Activated naive CD8-positive, alpha-beta T cell treated with anti-CD3 and anti-CD28 coated beads, Interleukin-2, amount 50 U/mL, for 16 hours (primary cell): ENCODE results near the gene RIC8B.
"Not testable (repeated sequence)": the region's sequence is repeated elsewhere in the genome, so short reads cannot be mapped to it uniquely, and the experiment has no call there.

ENCODE experiments used
- DNase-seq: peaks from one replicate; pipeline ENCODE4 v3.0.0-alpha.2; 2020; ENCODE audit warnings: low read depth, low spot score

RIC8B gene

DNA sequence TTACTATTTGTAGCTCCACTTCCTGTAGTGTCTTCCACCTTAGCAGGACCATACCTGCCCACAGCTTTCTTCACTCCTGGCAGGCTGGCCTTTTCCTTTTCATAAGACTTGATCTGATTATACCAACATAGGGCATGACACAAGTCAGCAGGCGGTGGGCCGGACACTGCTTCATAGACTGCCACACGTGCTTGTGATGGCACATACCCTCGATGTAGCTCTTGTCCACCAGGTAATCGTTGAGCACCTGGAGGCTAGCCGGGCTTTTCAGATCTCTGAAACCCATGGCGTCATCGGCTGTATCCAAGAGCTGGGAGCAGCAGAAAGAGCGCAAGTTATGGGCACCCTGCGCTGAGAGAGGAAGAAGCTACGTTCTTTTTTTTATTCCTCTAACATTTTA is 127.6 kb downstream of the RIC8B start:
- no peak for DNase-seq

DNA sequence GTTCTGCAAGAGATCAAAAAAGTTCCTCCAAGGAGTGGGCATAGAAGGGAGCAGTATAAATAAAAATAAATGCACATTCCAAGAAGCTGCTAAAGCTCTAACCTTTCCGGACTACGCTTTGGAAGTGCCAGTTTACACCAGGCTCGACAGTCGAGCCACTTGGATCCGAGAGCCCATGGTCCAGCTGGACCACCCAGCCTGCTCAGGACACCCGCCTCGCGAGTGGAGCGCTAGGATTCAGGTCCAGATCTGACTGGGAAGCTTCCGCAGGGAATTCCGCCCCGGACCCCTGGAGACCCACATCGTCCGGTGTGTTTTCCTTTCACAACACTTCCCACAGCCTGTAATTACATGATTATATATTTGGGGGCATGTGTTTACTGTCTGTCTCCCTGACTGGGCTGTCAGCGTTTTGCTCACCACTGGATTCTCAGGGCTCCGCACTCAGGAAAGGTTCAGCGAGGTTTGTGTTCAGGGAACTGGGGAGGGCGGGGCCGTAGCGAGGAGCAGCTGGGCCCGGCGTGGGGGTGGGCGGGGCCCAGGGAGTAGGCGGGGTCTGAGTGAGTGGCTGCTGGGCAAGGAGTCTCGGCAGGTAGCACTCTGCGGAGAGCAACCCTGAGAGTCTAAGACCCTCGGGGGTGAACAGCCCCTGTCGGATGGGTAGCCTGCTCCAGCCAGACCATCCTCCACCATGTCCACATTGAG is 128.9 kb downstream of the RIC8B start:
- DNase-seq: peak; percentile 45

DNA sequence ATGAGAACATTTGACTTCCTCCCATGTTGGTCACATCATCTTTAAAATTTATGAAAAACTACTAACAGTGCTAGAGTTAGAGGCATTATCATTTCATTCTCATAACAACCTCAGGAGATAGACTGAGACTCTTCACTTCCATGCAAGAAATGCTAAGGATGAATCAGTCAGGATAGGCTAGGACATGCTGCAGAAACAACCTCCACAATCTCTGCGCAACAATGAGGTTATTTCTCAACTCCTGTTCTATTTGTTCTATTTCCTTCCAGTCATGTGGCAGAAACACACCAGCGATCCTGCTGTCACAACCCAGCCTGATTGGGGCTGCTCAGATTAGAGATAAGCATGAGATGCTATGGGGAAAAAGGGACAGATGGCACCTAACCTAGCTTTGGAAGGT is 132.2 kb downstream of the RIC8B start:
- DNase-seq: no peak

DNA sequence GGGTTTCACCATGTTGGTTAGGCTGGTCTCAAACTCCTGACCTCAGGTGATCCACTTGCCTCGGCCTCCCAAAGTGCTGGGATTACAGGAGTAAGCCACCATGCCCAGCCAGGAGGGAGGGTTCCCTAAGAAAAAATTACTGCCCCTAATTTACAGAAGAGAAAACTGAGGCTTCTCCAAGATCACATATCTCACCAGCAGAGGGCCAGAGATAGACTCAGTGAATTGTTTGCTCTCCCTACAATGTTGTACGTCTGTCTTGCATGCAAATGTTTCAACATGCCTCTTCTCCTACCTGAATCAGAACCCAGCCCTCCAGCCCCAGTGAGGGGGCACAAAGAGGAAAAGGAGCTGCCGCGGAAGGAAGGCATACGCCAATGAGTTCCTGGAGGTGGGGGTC is 132.9 kb downstream of the RIC8B start:
- DNase-seq: no peak

DNA sequence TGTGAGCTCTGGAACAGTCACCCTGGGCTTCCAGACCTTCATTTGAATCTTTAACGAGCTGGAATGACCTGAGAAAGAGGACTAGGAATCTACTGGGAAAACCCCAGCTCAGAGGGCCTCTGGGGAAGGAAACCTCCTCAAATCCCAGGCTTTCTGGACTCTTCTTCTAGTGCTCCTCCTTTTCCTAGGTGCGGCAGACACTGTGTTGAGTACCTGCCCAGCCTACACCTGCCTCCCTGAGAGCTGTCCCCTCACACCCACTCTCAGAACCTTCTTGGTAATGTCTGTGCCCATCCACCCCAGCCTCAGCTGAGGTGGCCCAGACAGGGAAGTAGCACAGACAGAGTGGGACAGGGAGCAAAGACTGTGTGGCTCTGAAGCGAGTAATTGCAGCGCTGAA is 133.4 kb downstream of the RIC8B start:
- DNase-seq: no peak

DNA sequence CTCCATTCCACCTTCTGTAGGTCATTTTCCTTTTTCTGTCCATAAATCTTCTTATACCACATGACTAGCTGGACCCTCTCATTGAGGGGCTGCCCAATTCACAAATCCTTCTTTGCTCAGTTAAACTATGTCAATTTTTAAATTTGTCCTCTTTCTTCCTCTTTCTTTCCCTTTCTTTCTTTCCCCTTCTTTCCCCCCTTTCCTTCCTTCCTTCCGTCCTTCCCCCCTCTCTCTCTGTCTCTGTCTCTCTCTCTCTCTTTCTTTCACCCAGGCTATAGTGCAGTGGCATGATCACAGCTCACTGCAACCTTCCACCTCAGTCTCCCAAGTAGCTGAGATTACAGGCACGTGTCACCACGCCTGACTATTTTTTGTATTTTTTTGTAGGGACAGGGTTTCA is 134.1 kb downstream of the RIC8B start:
- no peak for DNase-seq

DNA sequence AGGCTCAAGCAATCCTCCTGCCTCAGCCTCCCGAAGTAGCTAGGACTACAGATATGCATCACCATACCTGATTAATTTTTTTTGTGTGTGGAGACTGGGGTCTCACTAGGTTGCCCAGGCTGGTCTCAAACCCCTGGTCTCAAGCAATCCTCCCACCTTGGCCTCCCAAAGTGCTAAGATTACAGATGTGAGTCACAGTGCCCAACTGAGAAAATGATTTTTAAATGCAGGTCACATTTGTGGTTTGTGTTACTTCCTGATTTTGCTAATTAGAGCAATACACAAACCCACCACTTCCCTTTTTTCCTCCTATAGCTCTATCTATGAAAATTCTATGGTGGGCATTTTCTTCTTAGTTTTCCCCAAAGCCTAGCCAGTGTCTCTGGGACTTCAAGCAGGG is 135.7 kb downstream of the RIC8B start:
- no peak for DNase-seq

DNA sequence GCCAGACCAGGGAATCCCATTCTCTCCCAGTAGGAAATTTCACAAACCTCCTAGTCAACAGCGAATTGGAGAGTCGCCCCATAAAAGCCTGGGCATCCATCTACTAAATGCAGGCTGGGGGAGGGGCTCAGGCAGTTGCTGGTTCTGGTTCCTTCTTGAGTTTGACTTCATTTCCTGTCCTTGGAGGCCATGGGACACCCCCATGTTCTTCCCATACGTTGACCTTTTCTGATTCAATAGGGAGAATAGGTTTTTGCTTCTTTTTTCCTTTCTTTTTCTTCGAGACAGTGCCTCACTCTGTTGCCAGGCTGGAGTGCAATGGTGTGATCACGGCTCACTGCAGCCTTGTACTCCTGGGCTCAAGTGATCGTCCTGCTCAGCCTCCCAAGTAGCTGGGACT is 137.1 kb downstream of the RIC8B start:
- DNase-seq: no peak

DNA sequence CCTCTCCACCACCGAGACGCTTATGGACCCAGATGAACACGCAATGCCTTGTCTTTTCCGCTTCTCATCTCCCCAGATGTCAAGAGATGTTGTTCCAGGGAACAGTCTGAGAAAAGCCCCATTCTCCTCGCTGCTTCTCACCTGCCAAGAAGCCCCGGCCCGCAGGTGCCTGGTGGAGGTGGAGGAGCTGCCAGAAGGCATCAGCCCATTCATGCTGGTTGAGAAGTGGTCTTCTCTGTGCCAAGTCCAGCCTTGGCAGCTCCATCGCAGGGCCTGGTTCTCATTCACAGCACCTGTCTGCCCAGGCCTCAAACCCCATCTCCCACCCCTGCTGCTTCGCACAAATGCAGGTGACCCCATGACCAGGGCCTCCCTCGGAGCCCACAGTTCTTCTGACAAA is 139.0 kb downstream of the RIC8B start:
- no peak for DNase-seq

DNA sequence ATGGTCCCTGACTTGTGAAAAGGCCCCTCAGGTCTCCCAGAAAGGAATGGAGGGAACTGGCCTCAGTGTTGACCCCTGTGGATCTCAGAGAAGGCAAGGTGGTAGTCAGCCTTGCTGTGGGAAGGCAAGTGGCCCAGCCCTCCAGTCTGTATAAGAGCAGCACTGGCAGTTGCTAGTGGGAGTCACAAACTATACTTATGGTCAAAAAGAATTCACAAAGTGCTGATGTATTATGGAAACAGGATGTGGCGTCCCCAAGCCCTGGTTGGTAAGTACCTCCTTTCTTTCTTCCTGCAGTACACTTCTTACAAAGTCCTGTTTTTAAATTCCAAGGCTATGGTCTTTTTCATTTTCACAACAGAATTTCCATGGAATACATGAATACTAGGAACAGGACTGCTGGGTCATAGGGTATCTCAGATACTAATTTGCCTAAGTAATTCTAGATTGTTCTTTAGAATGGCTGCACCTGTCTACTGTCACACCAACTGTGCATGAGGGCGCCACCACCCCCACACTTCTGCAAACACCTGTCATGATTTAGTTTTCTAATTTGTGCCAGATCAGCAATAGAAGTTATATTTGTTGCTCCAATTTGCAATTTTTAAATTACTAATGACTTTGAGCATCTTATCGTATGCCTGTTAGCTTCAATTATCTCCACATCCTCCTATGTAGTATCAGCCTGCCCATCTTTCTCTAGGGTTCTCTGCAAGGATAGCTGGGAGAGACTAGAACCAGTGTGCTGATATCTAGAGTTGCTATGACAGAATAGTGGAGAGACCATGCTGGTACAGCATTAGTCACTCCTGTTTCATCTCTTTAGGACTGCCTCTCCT is 140.5 kb downstream of the RIC8B start:
- DNase-seq: no peak

DNA sequence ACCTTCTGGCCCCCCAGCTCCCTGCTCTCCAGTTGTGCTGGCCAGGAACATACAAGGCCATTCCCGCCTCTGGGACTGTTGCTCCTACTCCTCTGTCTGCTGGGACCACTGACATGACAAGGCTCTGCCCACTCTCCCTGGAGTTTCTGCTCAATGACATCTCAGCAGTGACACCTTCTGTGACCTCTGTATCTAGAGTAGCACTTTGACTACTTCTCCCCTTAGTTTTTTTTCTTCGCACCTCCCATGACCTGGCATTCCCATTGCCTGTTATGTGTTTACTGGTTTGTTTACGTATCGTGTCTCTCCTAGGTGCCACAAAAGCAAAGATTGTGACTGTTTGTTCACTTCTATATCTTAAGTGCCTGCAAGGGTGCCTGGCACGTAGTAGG is 141.1 kb downstream of the RIC8B start:
- no peak for DNase-seq

DNA sequence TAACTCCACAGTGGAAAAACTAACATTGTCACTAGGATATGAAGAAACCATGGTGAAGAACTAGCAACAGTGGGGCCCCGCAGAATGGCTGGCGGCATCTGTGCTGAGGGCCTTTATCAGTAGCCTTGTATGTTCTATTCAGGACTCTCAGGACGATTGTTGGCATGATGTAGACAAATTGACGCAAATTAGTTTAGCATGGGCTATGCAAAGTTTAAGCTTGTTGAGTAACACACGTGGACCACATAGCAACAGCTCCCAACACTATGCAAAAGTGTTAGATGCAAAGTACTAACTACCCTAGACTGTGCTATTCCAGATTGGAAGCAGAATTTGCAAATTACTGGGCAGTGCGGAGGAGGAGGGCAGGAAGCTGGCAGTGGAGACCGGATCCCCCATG is 143.0 kb downstream of the RIC8B start:
- no peak for DNase-seq

DNA sequence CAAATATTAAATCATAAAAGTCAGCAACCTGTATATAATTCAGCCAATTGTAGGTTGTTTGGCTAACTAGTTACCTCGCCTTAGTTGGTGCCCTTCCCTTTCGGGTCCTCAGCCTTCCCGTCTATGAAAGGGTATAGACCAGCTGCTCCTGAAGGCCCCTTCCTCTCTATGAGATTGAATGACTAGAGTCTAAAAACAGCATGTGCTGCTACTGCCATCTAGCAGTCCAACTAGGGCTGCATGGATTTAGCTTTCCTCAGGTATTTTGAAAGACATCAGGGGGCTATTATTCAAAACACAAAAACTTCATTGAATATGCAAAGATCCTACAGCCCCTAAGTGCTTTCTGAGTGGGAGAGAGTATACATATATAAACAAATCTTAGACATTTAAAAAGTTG is 144.3 kb downstream of the RIC8B start:
- DNase-seq: no peak

DNA sequence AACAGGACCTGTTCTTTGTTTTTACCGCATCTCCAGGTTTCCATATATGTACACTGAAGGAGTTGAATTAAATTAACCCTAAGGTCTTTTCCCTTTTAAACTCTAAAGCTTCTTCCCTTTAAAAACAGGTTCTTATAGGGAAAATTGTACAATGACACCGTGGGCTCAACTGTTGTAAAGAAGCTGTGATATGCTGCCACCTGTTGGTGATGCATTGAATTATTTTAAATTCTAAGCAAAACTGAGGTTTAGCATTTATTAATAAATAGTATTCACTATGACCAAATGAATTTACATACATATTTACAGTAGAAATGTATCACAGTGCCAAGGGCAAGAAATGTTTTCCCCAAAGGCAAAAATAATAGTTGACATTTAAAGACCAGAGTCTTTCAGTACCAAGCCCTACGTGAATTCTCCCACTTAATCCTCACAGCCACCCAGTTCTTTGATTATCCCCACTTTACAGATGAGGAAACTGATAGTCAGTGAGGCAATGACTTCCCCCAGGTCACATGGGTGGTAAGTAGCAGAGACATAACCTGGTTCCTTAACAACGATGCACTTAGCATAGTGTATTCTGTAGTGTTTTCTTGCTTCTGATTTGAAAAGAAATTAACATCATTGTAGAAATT is 145.5 kb downstream of the RIC8B start:
- DNase-seq: no peak

DNA sequence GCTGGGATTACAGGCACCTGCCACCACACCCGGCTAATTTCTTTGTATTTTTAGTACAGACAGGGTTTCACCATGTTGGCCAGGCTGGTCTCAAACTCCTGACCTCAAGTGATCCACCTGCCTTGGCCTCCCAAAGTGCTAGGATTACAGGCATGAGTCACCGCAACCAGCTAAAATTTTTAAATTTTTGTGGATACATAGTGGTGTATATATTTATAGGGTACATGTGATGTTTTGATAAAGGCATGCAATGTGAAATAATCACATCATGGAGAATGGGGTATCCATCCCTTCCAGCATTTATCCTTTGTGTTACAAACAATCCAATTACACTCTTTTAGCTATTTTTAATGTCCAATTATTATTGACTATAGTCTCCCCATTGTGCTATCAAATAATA is 147.5 kb downstream of the RIC8B start:
- DNase-seq: not testable (repeated sequence)

DNA sequence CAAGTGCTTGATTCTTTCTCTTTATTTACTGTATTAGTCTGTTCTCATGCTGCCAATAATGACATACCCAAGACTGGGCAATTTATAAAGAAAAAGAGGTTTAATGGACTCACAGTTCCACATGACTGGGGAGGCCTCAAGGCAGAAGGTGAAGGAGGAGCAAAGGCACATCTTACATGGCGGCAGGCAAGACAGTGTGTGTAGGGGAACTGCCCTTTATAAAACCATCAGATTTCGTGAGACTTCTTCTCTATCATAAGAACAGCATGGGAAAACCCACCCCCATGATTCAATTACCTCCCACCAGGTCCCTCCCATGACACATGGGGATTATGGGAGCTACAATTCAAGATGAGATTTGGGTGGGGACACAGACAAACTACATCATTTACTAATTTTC is 149.1 kb downstream of the RIC8B start:
- not testable (repeated sequence) for DNase-seq

DNA sequence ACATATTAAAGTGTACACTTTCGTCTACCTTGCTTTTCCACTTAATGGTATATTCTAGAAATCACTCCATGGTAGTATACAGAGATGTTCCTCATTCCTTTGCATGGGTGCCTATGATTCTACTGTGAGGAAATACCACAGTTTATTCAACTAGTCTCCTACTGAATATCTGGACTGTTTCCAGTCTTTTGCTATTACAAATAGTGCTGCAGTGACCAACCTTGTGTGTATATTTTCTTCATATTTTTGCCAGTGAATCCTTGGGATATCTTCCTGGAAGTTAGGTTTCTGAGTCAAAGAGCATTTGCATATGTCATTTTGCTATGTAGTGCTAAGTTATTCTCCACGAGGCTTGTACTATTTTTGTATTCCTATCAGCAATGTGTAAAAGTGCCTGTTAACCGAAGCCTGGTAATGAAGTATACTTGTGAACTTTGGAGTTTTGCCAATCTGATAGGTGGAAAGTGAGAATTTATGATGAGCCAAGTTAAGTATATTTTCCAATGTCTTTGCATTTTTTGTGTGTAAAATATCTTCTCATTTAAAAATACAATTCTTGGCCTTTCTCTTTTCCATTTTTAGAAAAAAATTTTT is 149.9 kb downstream of the RIC8B start:
- DNase-seq: no peak

DNA sequence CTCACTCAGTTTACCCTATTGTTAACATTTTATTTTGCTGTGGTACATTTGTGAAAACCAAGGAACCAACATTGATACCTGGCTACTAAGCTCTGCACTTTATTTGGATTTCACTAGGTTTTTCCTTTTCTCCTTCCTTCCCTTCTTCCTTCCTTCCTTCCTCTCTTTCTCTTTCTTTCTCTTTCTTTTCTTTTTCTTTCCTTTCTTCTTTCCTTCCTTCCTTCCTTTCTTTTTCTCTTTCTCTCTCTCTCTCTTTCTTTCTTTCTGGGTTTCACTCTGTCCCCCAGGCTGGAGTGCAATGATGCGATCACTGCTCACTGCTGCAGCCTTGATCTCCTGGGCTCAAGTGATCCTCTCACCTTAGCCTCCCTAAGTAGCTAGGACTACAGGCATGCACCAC is 152.2 kb downstream of the RIC8B start:
- no peak for DNase-seq

DNA sequence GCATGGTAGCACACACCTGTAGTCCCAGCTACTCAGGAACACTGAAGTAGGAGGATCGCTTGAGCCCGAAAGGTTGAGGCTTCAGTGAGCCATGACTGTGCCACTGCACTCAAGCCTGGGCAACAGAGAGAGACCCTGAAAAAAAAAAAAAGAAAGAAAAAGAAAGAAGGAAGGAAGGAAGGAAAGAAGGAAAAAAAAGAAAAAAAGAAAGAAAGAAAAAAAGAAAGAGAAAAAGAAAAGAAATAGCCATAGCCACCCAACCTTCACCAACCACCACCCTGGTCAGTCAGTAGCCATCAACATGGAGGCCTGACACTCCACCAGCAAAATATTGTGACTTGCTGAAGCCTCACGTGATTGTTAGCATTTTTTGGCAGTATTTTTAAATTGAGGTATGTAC is 159.8 kb downstream of the RIC8B start:
- DNase-seq: no peak
